ENCODE results near the gene PPFIA1. TPM values are rescaled to one million over a fixed set of nuclear protein-coding genes. Genes with fewer than 3 reads are reported as not detected.
A peak's percentile ranks its signal among the peaks of the same experiment; 100 is the strongest.

Gene PPFIA1
- polyA plus RNA-seq, 1 donor from 2014 or later, result 13.7 TPM

DNA sequence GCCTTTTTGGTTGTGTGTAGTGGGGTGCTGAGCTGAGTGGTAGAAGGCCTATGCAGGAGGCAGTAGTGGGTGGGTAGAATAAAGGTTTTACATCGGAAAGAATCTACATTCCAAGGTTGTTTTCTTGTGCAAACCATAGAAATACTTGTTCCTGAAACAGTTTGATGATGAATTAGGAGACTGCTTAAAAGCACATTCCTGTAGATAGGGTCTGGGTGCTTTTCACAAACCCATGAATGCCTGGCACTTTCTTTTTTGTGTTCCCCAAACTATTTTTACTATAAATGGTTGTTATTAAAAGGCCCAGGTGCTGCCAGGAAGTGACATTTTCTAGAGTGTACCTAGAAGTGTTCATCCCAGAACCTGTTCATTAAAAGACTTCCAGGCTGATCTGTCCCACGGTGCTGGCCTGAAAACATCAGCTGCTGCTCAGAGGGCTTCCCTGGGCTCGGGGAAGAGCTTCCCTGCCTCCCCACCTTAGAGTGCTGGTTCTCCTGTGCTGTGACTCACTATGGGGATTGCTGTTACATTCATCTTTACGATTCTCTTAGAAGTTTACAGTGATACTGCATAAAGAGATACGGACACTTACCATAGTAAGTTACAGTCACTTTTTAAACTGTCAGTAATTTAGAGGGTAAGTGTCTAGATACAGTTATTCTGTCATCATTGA is 27.9 kb downstream of the PPFIA1 start:
- H3K4me1 Mint-ChIP-seq, result peaks cover 0 to 3% (median 2%) of the 10 kb centered on the region in 3 donors
- H3K27ac Mint-ChIP-seq, result no peak overlapping the region
- H3K4me3 Mint-ChIP-seq, result no peak overlapping the region
- H3K9me3 Mint-ChIP-seq, result no peaks in the 10 kb centered on the region
- no peaks in the 10 kb centered on the region for H3K27me3 Mint-ChIP-seq
- H3K36me3 Mint-ChIP-seq, result peaks cover 6% of the 10 kb centered on the region

- Mint-ChIP-seq H3K4me1 (peaks cover 0 to 3% (median 2%) of the 10 kb centered on the region in 3 donors), H3K27ac (no peak overlapping the region), H3K36me3 (peaks cover 6% of the 10 kb centered on the region), H3K9me3 (no peaks in the 10 kb centered on the region), H3K4me3 (no peak overlapping the region), H3K27me3 (no peaks in the 10 kb centered on the region)
Measured at GRCh38 chr11:70299636-70300035, 29.1 kb downstream of the PPFIA1 start.

DNA sequence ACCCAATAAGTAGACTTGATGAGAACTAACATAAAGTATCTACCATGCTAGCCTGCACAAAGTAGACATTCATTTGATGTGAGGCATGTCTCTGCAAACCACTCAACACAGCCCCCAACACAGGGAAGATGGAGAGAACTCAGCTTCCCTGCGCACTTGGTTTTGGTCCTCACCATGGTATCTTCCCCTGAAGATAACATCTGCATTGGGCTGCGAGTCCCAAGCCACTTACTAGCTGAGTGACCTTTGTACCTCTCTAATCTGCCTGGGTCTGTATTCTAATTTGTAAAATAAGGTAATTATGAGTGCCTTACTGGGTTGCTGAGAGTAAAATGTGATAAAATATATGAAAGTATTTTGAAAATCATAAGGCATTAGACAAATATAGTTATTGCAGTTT is 30.7 kb downstream of the PPFIA1 start:
- Mint-ChIP-seq H3K4me3 (no peak overlapping the region), H3K27ac (no peak overlapping the region), H3K9me3 (no peaks in the 10 kb centered on the region), H3K27me3 (no peaks in the 10 kb centered on the region), H3K36me3 (peaks cover 6% of the 10 kb centered on the region), H3K4me1 (peaks cover 0 to 3% (median 2%) of the 10 kb centered on the region in 3 donors)

GRCh38 chr11:70301721-70302418 is 31.4 kb downstream of the PPFIA1 start:
- H3K36me3 Mint-ChIP-seq, result peaks cover 6% of the 10 kb centered on the region
- H3K4me3 Mint-ChIP-seq, result no peak overlapping the region

GRCh38 chr11:70302419-70302752 is 31.9 kb downstream of the PPFIA1 start:
- Mint-ChIP-seq H3K4me3 (no peak overlapping the region), H3K27me3 (no peaks in the 10 kb centered on the region), H3K9me3 (no peaks in the 10 kb centered on the region), H3K36me3 (peaks cover 3% of the 10 kb centered on the region), H3K27ac (no peak overlapping the region), H3K4me1 (peaks cover under 1 to 4% (median 1%) of the 10 kb centered on the region in 3 donors)

More at GRCh38 chr11:70301721-70302418, 31.4 kb downstream of the PPFIA1 start:
- Mint-ChIP-seq H3K4me1 (peaks cover 0 to 2% (median 1%) of the 10 kb centered on the region in 3 donors), H3K9me3 (no peaks in the 10 kb centered on the region), H3K27ac (no peak overlapping the region), H3K27me3 (no peaks in the 10 kb centered on the region)

- Mint-ChIP-seq H3K9me3 (no peaks in the 10 kb centered on the region), H3K4me3 (no peak overlapping the region), H3K36me3 (peaks cover 3% of the 10 kb centered on the region)
Measured at GRCh38 chr11:70303070-70303469, 32.6 kb downstream of the PPFIA1 start.

GRCh38 chr11:70304208-70304603 is 33.7 kb downstream of the PPFIA1 start:
- H3K9me3 Mint-ChIP-seq, result no peaks in the 10 kb centered on the region
- H3K27ac Mint-ChIP-seq, result no peak overlapping the region
- H3K36me3 Mint-ChIP-seq, result peaks cover 3% of the 10 kb centered on the region
- H3K27me3 Mint-ChIP-seq, result no peaks in the 10 kb centered on the region
- H3K4me3 Mint-ChIP-seq, result no peak overlapping the region
- H3K4me1 Mint-ChIP-seq, result peaks cover 0 to 4% (median 1%) of the 10 kb centered on the region in 3 donors

More at GRCh38 chr11:70303070-70303469, 32.6 kb downstream of the PPFIA1 start:
- no peak overlapping the region for H3K27ac Mint-ChIP-seq
- H3K4me1 Mint-ChIP-seq, result peaks cover 0 to 4% (median 1%) of the 10 kb centered on the region in 3 donors
- no peaks in the 10 kb centered on the region for H3K27me3 Mint-ChIP-seq

- H3K4me3 Mint-ChIP-seq, result no peak overlapping the region
- H3K27me3 Mint-ChIP-seq, result no peaks in the 10 kb centered on the region
- H3K4me1 Mint-ChIP-seq, result peaks cover 0 to 4% (median 1%) of the 10 kb centered on the region in 3 donors
- H3K36me3 Mint-ChIP-seq, result peaks cover 4% of the 10 kb centered on the region
- no peaks in the 10 kb centered on the region for H3K9me3 Mint-ChIP-seq
- no peak overlapping the region for H3K27ac Mint-ChIP-seq
Measured at GRCh38 chr11:70305501-70305900, 35.0 kb downstream of the PPFIA1 start.

DNA sequence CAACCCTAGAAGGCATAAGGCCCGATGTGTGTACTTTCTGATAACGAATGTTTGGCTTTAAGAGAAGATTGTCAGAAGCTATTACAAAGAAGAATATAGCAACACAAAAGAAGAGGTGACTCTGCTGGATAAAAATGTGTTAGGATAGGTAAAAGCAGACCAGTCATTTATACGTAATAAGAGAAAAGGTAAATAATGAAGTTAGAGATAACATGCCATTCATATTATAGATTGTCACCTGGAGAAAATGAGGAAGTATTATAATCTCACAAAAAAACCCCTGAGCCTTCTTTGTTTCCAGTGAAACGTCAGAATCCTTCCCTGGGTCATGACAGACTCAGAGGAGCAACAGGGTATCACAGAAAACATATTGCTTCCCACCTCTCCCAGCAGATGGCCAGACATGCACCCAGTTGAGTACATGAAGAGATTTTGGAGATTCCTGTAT is 36.1 kb downstream of the PPFIA1 start:
- no peak overlapping the region for H3K4me3 Mint-ChIP-seq
- peaks cover 0 to 4% (median 0%) of the 10 kb centered on the region in 3 donors for H3K4me1 Mint-ChIP-seq
- H3K9me3 Mint-ChIP-seq, result no peaks in the 10 kb centered on the region
- H3K27ac Mint-ChIP-seq, result peak overlapping the region in 1 of 3 donors; percentile 11
- H3K36me3 Mint-ChIP-seq, result peaks cover 7% of the 10 kb centered on the region
- H3K27me3 Mint-ChIP-seq, result no peaks in the 10 kb centered on the region

DNA sequence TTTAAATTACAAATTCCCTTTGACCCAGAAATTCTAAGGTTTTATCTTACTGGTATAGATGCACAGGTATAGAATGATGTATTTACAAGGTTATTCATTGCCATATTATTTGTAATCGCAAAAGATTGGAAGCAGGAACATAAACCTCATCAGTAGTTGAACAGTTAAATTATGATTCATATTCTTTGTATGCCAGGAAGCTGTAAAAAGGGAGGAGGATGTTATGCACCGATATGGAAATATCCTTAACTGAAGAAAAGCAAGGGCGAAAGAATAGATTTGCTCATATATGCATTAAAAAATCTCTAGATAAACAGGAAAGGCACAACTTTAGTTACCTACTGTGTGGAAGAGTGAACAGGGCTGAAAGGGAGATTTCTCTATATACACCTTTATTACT is 36.7 kb downstream of the PPFIA1 start:
- H3K4me3 Mint-ChIP-seq, result no peak overlapping the region
- peak overlapping the region in 1 of 3 donors; percentile 11 for H3K27ac Mint-ChIP-seq
- no peaks in the 10 kb centered on the region for H3K27me3 Mint-ChIP-seq
- H3K36me3 Mint-ChIP-seq, result peaks cover 5% of the 10 kb centered on the region
- no peaks in the 10 kb centered on the region for H3K9me3 Mint-ChIP-seq
- H3K4me1 Mint-ChIP-seq, result peaks cover 0 to 4% (median 0%) of the 10 kb centered on the region in 3 donors

- Mint-ChIP-seq H3K9me3 (no peaks in the 10 kb centered on the region), H3K27me3 (peaks cover 2% of the 10 kb centered on the region), H3K4me1 (peaks cover 18 to 25% (median 18%) of the 10 kb centered on the region in 3 donors), H3K27ac (no peak overlapping the region), H3K36me3 (peaks cover 12% of the 10 kb centered on the region), H3K4me3 (no peak overlapping the region)
Measured at GRCh38 chr11:70311616-70312015, 41.1 kb downstream of the PPFIA1 start.

- Mint-ChIP-seq H3K36me3 (peaks cover 12% of the 10 kb centered on the region), H3K4me1 (peaks cover 18 to 21% (median 18%) of the 10 kb centered on the region in 3 donors), H3K4me3 (peak overlapping the region in 1 of 4 donors; percentile 73), H3K27ac (no peak overlapping the region), H3K9me3 (no peaks in the 10 kb centered on the region), H3K27me3 (peaks cover 2% of the 10 kb centered on the region)
Measured at GRCh38 chr11:70312401-70313357, 42.2 kb downstream of the PPFIA1 start.

GRCh38 chr11:70313945-70314344 is 43.5 kb downstream of the PPFIA1 start:
- H3K4me3 Mint-ChIP-seq, result peak overlapping the region in 1 of 4 donors; percentile 18
- H3K9me3 Mint-ChIP-seq, result no peaks in the 10 kb centered on the region

GRCh38 chr11:70314730-70315129 is 44.2 kb downstream of the PPFIA1 start:
- Mint-ChIP-seq H3K4me3 (no peak overlapping the region), H3K27me3 (peaks cover 2% of the 10 kb centered on the region), H3K36me3 (peaks cover 10% of the 10 kb centered on the region), H3K4me1 (peaks cover 18 to 21% (median 18%) of the 10 kb centered on the region in 3 donors), H3K9me3 (no peaks in the 10 kb centered on the region), H3K27ac (no peak overlapping the region)

More at GRCh38 chr11:70313945-70314344, 43.5 kb downstream of the PPFIA1 start:
- Mint-ChIP-seq H3K36me3 (peaks cover 12% of the 10 kb centered on the region), H3K27ac (no peak overlapping the region), H3K4me1 (peaks cover 18 to 21% (median 18%) of the 10 kb centered on the region in 3 donors), H3K27me3 (peaks cover 2% of the 10 kb centered on the region)

All from IgD-negative memory B cell (primary cell).